ENCODE measurements around the gene CREBL2.

DNA sequence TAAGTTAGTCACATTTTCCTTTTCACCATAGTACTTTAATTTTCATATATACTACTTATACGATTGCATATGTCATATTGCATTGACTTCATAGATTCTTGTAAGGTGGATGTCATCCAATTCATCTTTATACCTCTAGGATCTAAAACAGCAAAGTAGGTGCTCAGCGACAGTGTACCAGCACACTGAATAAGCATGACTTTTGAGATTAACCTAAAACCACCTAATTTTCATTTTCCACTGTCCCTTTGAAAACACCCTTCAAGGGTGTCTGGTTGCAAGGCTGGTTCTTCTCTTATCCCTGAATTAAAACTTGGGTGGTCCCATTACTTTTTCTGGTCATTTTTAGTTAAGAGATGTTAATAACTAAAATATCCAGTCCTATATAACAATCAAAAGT, 79.9 kb downstream of the CREBL2 start:
- TF ChIP-seq, protein P1, sequence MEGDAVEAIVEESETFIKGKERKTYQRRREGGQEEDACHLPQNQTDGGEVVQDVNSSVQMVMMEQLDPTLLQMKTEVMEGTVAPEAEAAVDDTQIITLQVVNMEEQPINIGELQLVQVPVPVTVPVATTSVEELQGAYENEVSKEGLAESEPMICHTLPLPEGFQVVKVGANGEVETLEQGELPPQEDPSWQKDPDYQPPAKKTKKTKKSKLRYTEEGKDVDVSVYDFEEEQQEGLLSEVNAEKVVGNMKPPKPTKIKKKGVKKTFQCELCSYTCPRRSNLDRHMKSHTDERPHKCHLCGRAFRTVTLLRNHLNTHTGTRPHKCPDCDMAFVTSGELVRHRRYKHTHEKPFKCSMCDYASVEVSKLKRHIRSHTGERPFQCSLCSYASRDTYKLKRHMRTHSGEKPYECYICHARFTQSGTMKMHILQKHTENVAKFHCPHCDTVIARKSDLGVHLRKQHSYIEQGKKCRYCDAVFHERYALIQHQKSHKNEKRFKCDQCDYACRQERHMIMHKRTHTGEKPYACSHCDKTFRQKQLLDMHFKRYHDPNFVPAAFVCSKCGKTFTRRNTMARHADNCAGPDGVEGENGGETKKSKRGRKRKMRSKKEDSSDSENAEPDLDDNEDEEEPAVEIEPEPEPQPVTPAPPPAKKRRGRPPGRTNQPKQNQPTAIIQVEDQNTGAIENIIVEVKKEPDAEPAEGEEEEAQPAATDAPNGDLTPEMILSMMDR (IDR thresholded peaks at IDR 0.05; ENCODE audit: insufficient read depth, low read length, poor library complexity, severe bottlenecking), result no peak
- TF ChIP-seq EZH2phosphoT487 (conservative IDR thresholded peaks at IDR 0.05; ENCODE audit: low read length), result no peak

All from SU-DHL-6 (cell line).